EL (cell line): Measurements from ENCODE around the gene FGF2.
A peak's percentile ranks its signal among the peaks of the same experiment; 100 is the strongest.
"Not testable (repeated sequence)": the region's sequence is repeated elsewhere in the genome, so short reads cannot be mapped to it uniquely, and the experiment has no call there.

Experiments used
- DNase-seq: peaks from one replicate; pipeline ENCODE4 v3.0.0-alpha.2; 2016

FGF2 gene

GRCh38 chr4:122815248-122815647 is 11.4 kb upstream of the FGF2 start:
- no peak for DNase-seq

DNA sequence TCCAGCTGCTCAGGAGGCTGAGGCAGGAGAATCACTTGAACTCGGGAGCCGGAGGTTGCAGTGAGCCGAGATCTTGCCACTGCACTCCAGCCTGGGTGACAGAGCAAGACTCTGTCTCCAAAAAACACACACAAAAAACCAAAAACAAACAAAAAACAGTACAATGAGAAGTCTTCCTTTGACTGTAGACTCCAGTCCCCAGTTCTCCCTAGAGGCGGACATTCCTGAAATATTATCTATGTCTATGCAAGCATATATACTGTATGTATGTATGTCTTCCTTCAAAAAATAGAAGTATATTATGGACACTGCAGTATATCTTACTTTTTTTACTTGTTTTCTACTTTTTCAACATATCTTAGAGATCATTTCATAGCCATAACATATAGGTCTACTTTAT is 10.2 kb upstream of the FGF2 start:
- DNase-seq: no peak

- DNase-seq: peak; percentile 61
These were observed 6.8 kb upstream of the FGF2 start for GRCh38 chr4:122819708-122820449.

DNA sequence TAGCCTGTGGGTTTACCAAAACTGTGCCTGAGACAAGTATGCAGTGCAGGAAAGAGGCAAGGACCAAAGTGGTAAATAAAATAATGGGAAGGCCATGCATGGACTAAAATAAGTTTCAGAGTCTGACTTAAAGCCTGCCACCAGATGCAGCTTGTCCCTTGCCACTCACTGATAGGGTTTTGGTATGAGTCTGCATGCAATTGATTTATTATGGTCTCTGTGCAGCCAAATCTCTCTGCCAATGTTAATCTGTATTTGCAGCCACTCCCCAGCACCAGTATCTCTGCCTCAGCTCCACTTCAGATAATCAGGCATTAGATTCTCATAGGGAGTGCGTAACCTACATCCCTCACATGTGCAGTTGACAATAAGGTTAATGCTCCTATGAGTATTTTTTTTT is 5.5 kb upstream of the FGF2 start:
- DNase-seq: no peak

- DNase-seq: no peak
These were observed 4.2 kb upstream of the FGF2 start for GRCh38 chr4:122822466-122822865.

DNA sequence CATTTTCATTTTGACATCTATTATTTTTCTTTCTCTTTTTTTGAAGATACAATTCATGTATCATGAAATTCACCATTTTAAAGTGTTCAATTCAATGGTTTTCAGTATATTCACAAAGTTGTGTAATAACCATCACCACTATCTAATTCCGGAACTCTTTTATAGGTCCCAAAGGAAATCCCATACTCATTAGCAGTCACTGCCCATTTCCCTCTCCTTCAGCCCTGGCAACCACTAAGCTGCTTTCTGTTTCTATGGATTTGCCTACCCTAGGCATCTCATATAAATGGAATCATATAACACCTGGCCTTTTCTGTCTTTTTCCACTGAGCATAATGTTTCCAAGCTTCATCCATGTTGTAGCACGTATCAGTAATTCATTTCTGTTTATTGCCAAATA is 3.2 kb upstream of the FGF2 start:
- no peak for DNase-seq

DNA sequence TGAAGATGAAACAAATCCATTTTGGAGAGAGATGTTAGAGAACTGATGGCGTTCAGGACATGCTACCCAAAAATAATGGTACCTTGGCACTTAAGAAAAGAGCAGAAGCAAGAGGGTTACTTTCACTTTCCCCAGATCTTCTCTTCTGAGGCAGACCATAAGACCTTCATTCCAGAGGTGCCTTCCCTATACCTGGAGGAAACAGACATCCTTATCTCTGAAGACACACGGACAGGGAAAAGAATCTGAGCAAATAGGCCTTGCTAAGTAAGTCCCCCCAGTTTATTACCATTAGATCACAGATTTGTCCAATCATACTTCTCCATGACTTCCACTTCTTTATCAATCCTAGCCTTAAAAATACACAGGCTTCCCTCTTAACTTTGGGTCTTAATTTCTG is 2.0 kb upstream of the FGF2 start:
- DNase-seq: no peak

DNA sequence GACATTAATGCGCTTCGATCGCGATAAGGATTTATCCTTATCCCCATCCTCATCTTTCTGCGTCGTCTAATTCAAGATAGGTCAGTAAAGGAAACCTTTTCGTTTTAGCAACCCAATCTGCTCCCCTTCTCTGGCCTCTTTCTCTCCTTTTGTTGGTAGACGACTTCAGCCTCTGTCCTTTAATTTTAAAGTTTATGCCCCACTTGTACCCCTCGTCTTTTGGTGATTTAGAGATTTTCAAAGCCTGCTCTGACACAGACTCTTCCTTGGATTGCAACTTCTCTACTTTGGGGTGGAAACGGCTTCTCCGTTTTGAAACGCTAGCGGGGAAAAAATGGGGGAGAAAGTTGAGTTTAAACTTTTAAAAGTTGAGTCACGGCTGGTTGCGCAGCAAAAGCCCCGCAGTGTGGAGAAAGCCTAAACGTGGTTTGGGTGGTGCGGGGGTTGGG is 528 bp upstream of the FGF2 start:
- no peak for DNase-seq

DNA sequence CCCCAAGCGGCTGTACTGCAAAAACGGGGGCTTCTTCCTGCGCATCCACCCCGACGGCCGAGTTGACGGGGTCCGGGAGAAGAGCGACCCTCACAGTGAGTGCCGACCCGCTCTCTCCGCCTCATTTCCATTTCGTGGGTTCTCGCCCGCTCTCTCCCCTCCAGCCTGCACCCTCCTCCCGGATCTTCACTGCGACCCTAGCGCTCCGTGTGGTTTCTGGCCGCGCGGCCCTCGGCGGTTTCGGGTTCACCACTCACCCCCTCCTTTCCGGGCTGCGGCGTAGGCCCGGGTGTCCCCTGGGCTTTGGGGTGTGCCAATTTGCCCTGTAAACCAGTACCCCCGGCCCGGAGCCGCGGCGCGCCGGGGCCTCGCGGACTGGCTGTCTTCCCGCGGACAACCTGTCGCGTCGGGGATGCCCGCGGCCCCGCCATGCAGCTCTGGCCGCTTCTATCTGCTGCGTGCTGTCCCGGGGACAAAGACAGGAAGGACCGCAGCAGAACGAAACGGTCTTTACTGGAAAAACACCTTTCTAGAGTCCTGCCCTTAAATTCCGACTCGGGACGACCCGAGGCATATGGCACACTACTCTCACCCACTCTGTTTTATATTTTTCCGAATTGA is 737 bp downstream of the FGF2 start:
- peak; percentile 47 for DNase-seq

DNA sequence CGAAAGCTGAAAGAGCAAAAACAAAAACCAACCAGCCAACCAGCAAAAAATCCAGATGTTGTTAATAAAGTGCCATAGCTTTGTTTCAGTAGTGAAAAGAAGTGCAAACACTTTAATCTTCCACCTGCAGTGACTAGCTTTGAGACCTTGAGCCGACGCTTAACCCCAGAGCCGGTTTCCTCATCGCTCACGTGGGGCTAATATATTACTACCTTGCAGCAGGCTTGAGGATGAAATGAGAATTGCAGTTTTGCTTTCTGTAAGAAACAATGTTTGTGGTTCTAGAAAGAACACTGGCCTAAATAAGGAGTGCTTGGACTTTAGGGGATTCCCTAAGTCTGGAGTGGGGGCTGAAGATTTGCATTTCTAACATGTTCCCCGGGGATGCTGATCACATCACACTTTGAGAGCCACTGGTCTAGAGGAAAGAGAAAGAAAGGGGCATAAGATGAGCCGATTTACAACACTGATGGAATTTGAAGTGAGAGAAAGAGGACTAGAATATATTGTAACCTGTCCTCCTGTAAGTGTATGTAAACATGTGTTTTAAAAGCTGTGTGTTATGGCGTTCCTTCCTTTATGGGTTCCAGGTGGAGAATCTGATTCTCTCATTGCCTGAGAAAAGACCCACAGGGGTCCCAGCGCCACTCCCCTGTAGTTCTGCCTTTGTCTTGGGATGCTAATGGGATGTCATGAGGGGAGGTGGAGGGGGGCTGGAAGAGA is 1.4 kb downstream of the FGF2 start:
- DNase-seq: peak; percentile 48

DNA sequence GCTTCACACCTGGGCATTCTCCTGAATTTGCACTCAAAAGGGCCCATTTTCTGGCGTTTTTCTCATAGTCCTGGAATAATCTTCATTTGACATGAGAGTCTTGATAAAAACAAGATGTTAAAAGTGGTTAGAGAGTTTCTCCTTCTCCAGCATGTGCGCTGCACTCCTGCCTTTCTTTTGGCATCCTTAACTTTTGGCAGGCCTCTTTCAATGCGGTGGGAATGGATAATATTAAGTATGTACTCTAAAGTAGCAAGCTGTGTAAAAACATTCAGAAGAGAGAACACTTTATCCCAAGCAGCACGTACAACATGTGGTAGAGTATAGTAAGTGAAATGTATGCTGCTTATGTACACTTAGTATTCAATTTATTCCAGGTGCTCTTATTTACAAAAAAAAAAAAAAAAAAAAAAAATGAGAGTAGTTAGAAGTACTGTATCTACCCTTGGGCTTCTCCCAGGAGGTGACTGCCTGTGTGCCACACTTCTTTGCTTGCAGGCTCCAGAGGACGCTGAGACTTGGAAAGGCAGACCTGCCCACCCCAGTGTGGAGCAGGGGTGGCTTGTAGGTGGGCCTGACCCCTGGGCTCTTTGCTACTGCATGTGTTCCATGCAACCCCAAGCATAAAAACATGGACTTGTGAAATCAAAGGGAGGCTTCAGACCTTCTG is 3.9 kb downstream of the FGF2 start:
- DNase-seq: no peak

DNA sequence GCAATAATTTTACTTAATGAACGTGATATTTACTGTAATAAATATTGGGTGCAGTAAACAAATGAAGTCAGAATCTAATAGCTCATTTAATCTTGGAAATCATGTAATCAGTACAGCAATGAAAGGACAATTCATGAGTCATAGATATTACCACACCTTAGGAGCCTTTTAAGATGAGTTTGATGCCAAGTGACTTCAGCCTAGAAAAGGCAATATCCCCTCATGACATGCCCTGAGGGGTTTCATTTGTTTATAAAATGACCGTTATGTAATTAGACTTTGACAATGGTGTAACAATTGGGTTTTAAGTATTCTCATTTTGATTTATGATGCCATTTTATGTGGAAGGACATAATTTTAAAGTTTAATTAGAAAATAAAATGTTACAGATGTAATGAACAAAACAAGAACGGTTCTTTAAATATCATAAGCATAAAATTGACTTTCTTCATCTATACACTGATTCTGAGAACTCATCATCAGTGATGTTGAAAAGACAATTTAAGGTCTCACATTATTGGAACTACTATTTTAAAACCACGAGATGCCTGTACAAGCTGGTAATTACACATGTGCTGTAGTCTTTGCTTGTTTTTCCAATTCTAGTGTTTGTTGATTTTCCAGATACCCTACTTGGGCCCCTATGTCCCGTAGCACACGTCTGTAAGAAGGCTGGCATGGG is 5.0 kb downstream of the FGF2 start:
- DNase-seq: peak; percentile 59

GRCh38 chr4:122832732-122833131 is 6.1 kb downstream of the FGF2 start:
- DNase-seq: no peak

- no peak for DNase-seq
These were observed 7.4 kb downstream of the FGF2 start for GRCh38 chr4:122833999-122834398.

DNA sequence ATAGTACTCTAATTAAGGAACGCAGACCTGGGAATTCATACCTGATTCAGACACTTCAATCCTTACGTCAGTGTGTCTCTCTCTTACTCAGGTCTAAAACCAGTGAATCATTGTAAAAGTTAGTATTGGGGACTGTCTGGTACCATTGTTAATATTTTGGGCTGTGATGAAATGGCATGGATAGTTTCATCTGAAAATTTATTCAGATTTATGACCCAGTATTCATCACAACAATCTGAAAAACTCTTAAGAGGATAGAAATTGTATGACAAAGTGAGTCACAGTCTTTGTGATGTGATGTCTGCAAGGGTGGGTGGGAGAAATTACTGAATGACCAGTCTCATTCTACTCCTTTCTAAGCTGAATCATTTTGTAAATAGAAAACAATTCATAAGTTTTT is 10.3 kb downstream of the FGF2 start:
- peak; percentile 50 for DNase-seq

DNA sequence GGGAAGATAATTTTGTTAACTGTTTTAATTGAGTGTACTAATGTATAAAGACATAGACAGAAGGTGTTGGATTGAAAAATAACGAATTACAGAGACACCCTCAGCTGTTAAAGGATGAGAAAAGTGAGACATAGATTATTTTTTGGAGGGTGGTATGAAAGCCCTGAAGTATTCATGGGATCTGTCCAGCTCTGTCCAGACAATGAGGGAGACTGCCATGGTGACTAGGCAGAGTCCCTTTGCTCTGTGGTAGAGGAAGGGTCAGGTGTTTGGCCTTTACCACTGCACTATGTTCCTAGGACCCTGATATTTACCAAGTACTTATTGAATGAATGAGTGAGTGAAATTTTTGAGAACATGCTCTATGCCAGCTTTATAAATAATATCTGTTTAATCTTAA is 11.4 kb downstream of the FGF2 start:
- no peak for DNase-seq

GRCh38 chr4:122842392-122842791 is 15.8 kb downstream of the FGF2 start:
- no peak for DNase-seq

DNA sequence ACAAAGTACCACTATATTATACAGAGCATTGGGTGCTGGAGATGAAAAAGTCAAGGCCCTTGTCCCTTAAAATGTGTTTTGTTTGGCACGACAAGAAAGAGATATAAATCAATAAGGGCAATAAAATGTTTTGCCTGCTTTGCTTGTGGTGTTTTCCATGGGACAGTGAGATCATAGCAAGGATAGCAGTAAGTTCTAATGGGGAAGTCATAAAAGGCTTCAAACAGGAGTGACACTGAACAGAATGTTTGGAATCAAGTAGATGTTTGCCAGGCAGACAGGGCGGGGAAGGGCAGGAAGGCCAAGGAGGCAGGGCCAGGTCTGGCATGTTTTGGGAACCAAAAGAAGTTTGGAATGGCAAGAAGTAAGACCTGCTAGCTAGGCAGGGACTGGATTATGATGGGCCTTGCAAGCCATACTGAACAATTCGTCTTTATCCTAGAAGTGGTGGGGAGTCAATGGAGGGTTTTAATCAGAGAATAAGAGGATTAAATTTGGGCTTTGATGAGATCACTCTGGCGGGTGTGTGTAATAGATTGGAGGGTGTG is 16.4 kb downstream of the FGF2 start:
- DNase-seq: no peak

DNA sequence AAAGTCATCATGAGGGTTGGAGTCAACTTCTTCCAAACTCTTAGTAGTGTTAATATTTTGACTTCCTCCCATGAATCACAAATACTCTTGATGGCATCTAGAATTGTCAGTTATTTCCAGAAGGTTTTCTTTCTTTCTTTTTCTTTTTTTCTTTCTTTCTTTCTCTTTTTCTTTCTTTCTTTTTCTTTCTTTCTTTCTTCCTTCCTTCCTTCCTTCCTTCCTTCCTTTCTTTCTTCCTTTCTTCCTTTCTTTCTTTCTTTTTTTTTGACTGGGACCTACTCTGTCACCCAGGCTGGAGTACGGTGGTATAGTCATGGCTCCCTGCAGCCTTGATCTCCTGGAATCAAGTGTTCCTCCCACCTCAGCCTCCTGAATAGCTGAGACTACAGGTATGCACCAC is 17.8 kb downstream of the FGF2 start:
- not testable (repeated sequence) for DNase-seq

DNA sequence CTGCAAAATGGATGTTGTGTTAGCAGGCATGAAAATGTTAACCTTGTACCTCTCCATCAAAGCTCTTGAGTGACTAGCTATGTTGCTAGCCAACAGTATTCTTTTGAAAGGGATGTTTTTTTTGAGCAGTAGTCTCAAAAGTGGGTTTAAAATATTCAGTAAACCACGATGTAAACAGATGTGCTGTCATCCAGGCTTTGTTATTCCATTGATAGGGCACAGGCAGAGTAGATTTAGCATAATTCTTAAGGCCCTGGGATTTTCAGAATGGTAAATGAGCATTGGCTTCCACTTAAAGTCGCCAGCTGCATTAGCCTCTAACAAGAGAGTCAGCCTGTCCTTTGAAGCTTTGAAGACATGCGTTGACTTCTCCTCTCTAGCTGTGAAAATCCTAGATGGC is 18.4 kb downstream of the FGF2 start:
- DNase-seq: no peak

- no peak for DNase-seq
These were observed 19.1 kb downstream of the FGF2 start for GRCh38 chr4:122845760-122846159.

DNA sequence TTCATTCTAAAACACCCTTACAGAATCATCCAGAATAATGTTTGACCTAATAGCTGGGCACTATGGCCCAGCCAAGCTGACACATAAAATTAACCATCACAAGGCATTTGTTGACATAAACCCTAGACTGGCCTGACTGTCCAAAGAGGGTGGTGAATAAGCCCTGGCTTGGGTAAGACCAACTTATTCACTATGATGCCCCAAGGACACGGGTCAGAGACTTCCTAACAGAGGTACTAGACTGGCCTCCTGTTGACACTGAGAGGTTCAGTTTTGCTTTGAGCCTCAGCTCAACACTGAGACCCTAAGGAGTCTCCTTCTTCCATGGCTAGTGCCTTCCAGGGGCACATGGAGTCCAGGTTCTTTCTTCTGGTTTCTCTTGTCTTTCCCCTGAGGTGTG is 21.3 kb downstream of the FGF2 start:
- no peak for DNase-seq

DNA sequence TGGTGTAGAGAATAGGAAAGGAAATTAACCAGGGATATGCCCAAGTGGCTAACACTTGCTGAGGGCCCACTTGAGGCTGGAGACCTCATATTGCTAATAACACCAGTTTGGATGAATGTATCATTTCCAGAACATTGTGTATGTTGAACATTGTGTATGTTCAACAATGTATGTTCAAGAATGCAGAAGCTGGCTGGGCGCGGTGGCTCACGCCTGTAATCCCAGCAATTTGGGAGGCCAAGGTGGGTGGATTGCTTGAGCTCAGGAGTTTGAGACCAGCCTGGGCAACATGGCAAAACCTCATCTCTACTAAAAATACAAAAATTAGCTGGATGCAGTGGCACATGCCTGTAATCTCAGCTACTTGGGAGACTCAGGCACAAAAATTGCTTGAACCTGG is 23.2 kb downstream of the FGF2 start:
- not testable (repeated sequence) for DNase-seq
